SU-DHL-6 (cell line): ENCODE data around the gene VWF.
"Not testable (repeated sequence)": the region's sequence is repeated elsewhere in the genome, so short reads cannot be mapped to it uniquely, and the experiment has no call there.

Source experiments
- CTCF ChIP-seq: fragments of 200-600 bp; sonication (generic); IDR thresholded peaks from one replicate; pipeline ENCODE4 v1.5.1; 2017; ENCODE audit warnings: antibody characterized with exemption, mild to moderate bottlenecking, low read length, moderate library complexity; ENCODE audit not compliant: insufficient read depth, poor library complexity, severe bottlenecking
- EZH2phosphoT487 ChIP-seq: fragments of 200-600 bp; sonication (generic), shearing (Covaris generic); conservative IDR thresholded peaks from 2 replicates; pipeline ENCODE4 v1.6.1; 2018; ENCODE audit warnings: mild to moderate bottlenecking, antibody characterized with exemption, low read length, moderate library complexity, mixed read lengths

DNA sequence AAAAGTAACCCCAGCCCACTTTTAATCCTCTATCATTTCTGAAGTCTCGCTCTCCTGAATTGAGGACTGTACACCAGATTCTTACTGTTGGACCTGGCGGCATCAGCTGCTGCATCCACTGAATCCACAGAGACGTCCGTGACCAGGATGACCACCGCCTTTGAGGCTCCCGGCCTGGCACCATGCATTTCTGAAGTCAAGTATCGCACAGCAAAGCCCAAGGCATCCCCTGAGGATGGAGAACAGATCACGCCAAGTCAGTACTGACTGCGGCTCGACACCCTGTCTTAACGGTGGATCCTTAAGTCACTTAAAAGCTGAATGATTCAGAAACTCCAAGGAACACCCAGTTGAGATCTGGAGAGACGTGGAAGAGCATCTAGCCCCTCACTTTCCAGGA lies 108.5 kb downstream of the VWF start:
- TF ChIP-seq CTCF, EZH2phosphoT487: not testable (repeated sequence)
